B cell (primary cell): ENCODE measurements around the gene MEG3. TPM values are rescaled to one million over a fixed set of nuclear protein-coding genes. Genes with fewer than 3 reads are reported as not detected.

ENCODE experiments used
- ATAC-seq: fragments of 200-7000 bp; cut with Tn5 transposase; one replicate; pipeline ENCODE4 v1.10.0; 2021; ENCODE audit warnings: low read depth, mild to moderate bottlenecking, moderate number of reproducible peaks, moderate library complexity
- CTCF ChIA-PET: fragments of 350-600 bp; sonication (Branson Sonifier 250); formaldehyde crosslinking; loops from one replicate; lab custom pipeline; 2021; ENCODE audit warnings: antibody characterized with exemption, inconsistent platforms; lab: Charles Lee
- POLR2A ChIA-PET: fragments of 350-600 bp; sonication (Branson Sonifier 250); formaldehyde crosslinking; loops from one replicate; lab custom pipeline; 2021; ENCODE audit warnings: antibody characterized with exemption; lab: Charles Lee
- DNase-seq: peaks from one replicate; pipeline ENCODE4 v3.0.0; 2013
- H2AFZ ChIP-seq: 2 replicates; pipeline ENCODE4 v1.6.1; 2012; ENCODE audit warnings: mild to moderate bottlenecking, low read depth, low read length; ENCODE audit not compliant: insufficient read depth, poor library complexity, severe bottlenecking
- H3K27ac ChIP-seq, 2 donors: 1 replicate in 1 of 2; 2 replicates in 1 of 2; pipeline ENCODE4 v1.5.1; 2012 to 2013; ENCODE audit warnings: low read length in 2 of 2, mild to moderate bottlenecking in 2 of 2, moderate library complexity in 1 of 2
- H3K27me3 ChIP-seq, 4 experiments: fragments of 200-600 bp in 1 of 4; sonication (generic) in 1 of 4; replicated peaks in 1 of 4; 1 replicate in 2 of 4; 2 replicates in 2 of 4; pipeline versions ENCODE4 v1.6.1 to v1.7.0; 2013 to 2016; ENCODE audit warnings: low read length in 3 of 4, mild to moderate bottlenecking in 2 of 4, mixed read lengths in 1 of 4, moderate library complexity in 1 of 4; ENCODE audit not compliant: insufficient read depth in 4 of 4, control insufficient read depth in 3 of 4; ENCODE audit errors: control extremely low read depth in 1 of 4
- H3K36me3 ChIP-seq, 2 experiments: replicated peaks in 1 of 2; 1 replicate in 1 of 2; 2 replicates in 1 of 2; pipeline versions ENCODE4 v1.6.1 to v1.7.1; 2013; ENCODE audit warnings: low read length in 1 of 2; ENCODE audit not compliant: insufficient read depth in 2 of 2, control insufficient read depth in 1 of 2; ENCODE audit errors: control extremely low read depth in 1 of 2, extremely low read depth in 1 of 2
- H3K4me1 ChIP-seq, 2 donors: fragments of 200-600 bp in 1 of 2; sonication (generic) in 1 of 2; 1 replicate in 1 of 2; 2 replicates in 1 of 2; pipeline versions ENCODE4 v1.5.1 to v1.6.1; 2013 to 2017; ENCODE audit warnings: low read length in 2 of 2; ENCODE audit not compliant: control insufficient read depth in 2 of 2, insufficient read depth in 2 of 2
- H3K4me2 ChIP-seq: replicated peaks from 2 replicates; pipeline ENCODE3; 2012; ENCODE audit warnings: mild to moderate bottlenecking, low read depth, low read length; ENCODE audit not compliant: poor library complexity, severe bottlenecking
- H3K4me3 ChIP-seq, 5 experiments: fragments of 200-600 bp in 1 of 5; sonication (generic) in 1 of 5; 1 replicate in 3 of 5; 2 replicates in 2 of 5; pipeline versions ENCODE4 v1.5.1 to v1.7.0; 2011 to 2016; ENCODE audit warnings: low read length in 4 of 5, mild to moderate bottlenecking in 4 of 5, low read depth in 2 of 5, control low read depth in 1 of 5, moderate library complexity in 1 of 5; ENCODE audit not compliant: insufficient read depth in 1 of 5; ENCODE audit errors: control extremely low read depth in 1 of 5, extremely low read depth in 1 of 5
- H3K79me2 ChIP-seq: fragments of 200-600 bp; sonication (generic); one replicate; pipeline ENCODE4 v1.6.0; 2016; ENCODE audit warnings: low read length; ENCODE audit not compliant: control insufficient read depth, insufficient read depth
- H3K9ac ChIP-seq: fragments of 200-600 bp; sonication (generic); 2 replicates; pipeline ENCODE4 v1.6.1; 2017; ENCODE audit warnings: mild to moderate bottlenecking, low read length, moderate library complexity
- H3K9me3 ChIP-seq, 3 donors: one replicate each; pipeline versions ENCODE4 v1.6.1 to v1.7.1; 2013; ENCODE audit warnings: low read length in 2 of 3; ENCODE audit not compliant: control insufficient read depth in 2 of 3, insufficient read depth in 1 of 3; ENCODE audit errors: control extremely low read depth in 1 of 3
- H4K20me1 ChIP-seq: 2 replicates; pipeline ENCODE4 v1.6.0; 2012; ENCODE audit warnings: mild to moderate bottlenecking, low read length; ENCODE audit not compliant: insufficient read depth, control insufficient read depth, poor library complexity, severe bottlenecking
- H3K27ac Mint-ChIP-seq: one replicate; pipeline ENCODE4 v1.8.0; 2021; ENCODE audit warnings: mixed read lengths
- H3K27me3 Mint-ChIP-seq: one replicate; pipeline ENCODE4 v1.8.0; 2021; ENCODE audit warnings: mixed read lengths
- H3K4me1 Mint-ChIP-seq: one replicate; pipeline ENCODE4 v1.8.0; 2021; ENCODE audit warnings: mixed read lengths
- H3K4me3 Mint-ChIP-seq: one replicate; pipeline ENCODE4 v1.8.0; 2021; ENCODE audit warnings: mixed read lengths
- H3K9me3 Mint-ChIP-seq: one replicate; pipeline ENCODE4 v1.8.0; 2022; ENCODE audit warnings: mixed read lengths; ENCODE audit not compliant: insufficient read depth
- CTCF ChIP-seq: fragments of 200-600 bp; IDR thresholded peaks from one replicate; pipeline ENCODE4 v1.8.0; 2022; ENCODE audit warnings: antibody characterized with exemption, mild to moderate bottlenecking
- EZH2 ChIP-seq: IDR thresholded peaks from 2 replicates; pipeline ENCODE4 v1.6.1; 2012; ENCODE audit warnings: borderline replicate concordance, low read depth, mild to moderate bottlenecking, moderate library complexity, low read length; ENCODE audit not compliant: insufficient read depth, poor library complexity, severe bottlenecking
- WGBS: methylation state at CpG from one replicate; pipeline ENCODE4 v1.1.5; 2013; ENCODE audit warnings: missing lambda C conversion rate; ENCODE audit not compliant: insufficient coverage; 5-methylcytosine and 5-hydroxymethylcytosine counted together
- intact Hi-C: fragments of 100-400 bp; cut with micrococcal nuclease; formaldehyde crosslinking; loops from one replicate; pipeline ENCODE4 v1.10.0; 2022
- polyA plus RNA-seq: library from polyadenylated mRNA; depleted of rRNA; stranded (reverse); fragments of >200 nt; gene quantifications from 2 replicates; pipeline ENCODE4 v1.2.3, GENCODE V29; 2012
- total RNA-seq, 2 donors: library from RNA; stranded (reverse); fragments of 120-200 nt in 1 of 2; gene quantifications; 1 replicate in 1 of 2; 2 replicates in 1 of 2; pipeline versions ENCODE4 v1.2.3 to v1.2.4, GENCODE V29; 2013 to 2022

MEG3 gene
- total and polyA plus RNA-seq, 2 donors (not counting 1 experiment from before 2014, with no cell fraction given), result 0.13 TPM; not detected in 1

GRCh38 chr14:100903134-100903468 lies 77.2 kb downstream of the MEG3 start:
- H3K27me3 Mint-ChIP-seq, result peaks cover 47% of the 10 kb centered on the region
- WGBS, result 98% methylated on average over 6 of the region's 10 CpGs
- H3K9me3 Mint-ChIP-seq, result no peaks in the 10 kb centered on the region

GRCh38 chr14:100903672-100904185 lies 77.8 kb downstream of the MEG3 start, which contains the start of gene RTL1:
RTL1 (minus strand) TSS chr14:100903722; CDS start chr14:100884788, 18,934 bp downstream.
- Histone ChIP-seq H3K27ac (no peak within 1 kb of the TSS), H3K4me2 (no peak within 1 kb of the TSS), H2AFZ (no peak within 1 kb of the TSS), H3K9me3 (peaks cover 0 to 24% (median 0%) of the 10 kb centered on the region in 3 donors), H3K36me3 (no peaks in the 10 kb centered on the region), H3K9ac (no peak within 1 kb of the TSS), H3K79me2 (no peaks in the 10 kb centered on the region), H3K4me3 (no peak within 1 kb of the TSS), H4K20me1 (no peaks in the 10 kb centered on the region), H3K4me1 (no peaks in the 10 kb centered on the region), H3K27me3 (peaks cover 0 to 30% (median 3%) of the 10 kb centered on the region in 4 experiments)
- CTCF ChIA-PET, result no interaction called here
- H3K9me3 Mint-ChIP-seq, result no peaks in the 10 kb centered on the region
- H3K27ac Mint-ChIP-seq, result no peak within 1 kb of the TSS
- intact Hi-C loops, result no loop called here
- WGBS, result 95% methylated on average over 9 of the region's 12 CpGs
- DNase-seq, result no peak
- POLR2A ChIA-PET, result no interaction called here
- H3K4me3 Mint-ChIP-seq, result no peak within 1 kb of the TSS
- H3K4me1 Mint-ChIP-seq, result no peaks in the 10 kb centered on the region
- no peak for ATAC-seq
- TF ChIP-seq EZH2 (no peak), CTCF (no peak)
- peaks cover 46% of the 10 kb centered on the region for H3K27me3 Mint-ChIP-seq

More at GRCh38 chr14:100903134-100903468, 77.2 kb downstream of the MEG3 start:
- Histone ChIP-seq H3K4me3 (no peak overlapping the region), H3K4me1 (no peaks in the 10 kb centered on the region), H3K27me3 (peaks cover 0 to 30% (median 3%) of the 10 kb centered on the region in 4 experiments), H3K79me2 (no peaks in the 10 kb centered on the region), H4K20me1 (no peaks in the 10 kb centered on the region), H2AFZ (no peak overlapping the region), H3K9ac (no peak overlapping the region), H3K4me2 (no peak overlapping the region), H3K9me3 (peaks cover 0 to 24% (median 0%) of the 10 kb centered on the region in 3 donors), H3K36me3 (no peaks in the 10 kb centered on the region), H3K27ac (no peak overlapping the region)
- ATAC-seq (no peak), DNase-seq (no peak)
- Mint-ChIP-seq H3K4me1 (no peaks in the 10 kb centered on the region), H3K27ac (no peak overlapping the region), H3K4me3 (no peak overlapping the region)
- intact Hi-C loops, result no loop called here
- POLR2A ChIA-PET, result no interaction called here
- TF ChIP-seq EZH2, result no peak
- no peak for TF ChIP-seq CTCF
- CTCF ChIA-PET, result no interaction called here
